Measurements from ENCODE around the gene SLC17A3.

GRCh38 chr6:25916330-25916729 is 42.3 kb upstream of the SLC17A3 start:
- TF ChIP-seq EZH2 (IDR thresholded peaks at IDR 0.05; ENCODE audit: borderline replicate concordance): no peak
- TF ChIP-seq CTCF (IDR thresholded peaks at IDR 0.05; ENCODE audit: poor library complexity): no peak
